ENCODE data around the gene COL26A1.
"Not testable (repeated sequence)": the region's sequence is repeated elsewhere in the genome, so short reads cannot be mapped to it uniquely, and the experiment has no call there.

GRCh38 chr7:101348456-101349067 is 14.1 kb upstream of the COL26A1 start:
- TF ChIP-seq EP300, CTCF, POLR2A (IDR thresholded peaks at IDR 0.05): not testable (repeated sequence)

All from stomach (tissue), 4 donors.